HT-29 (cell line): ENCODE results near the gene BFSP1. TPM values are rescaled to one million over a fixed set of nuclear protein-coding genes. Genes with fewer than 3 reads are reported as not detected.

Experiments
- DNase-seq: peaks from one replicate; pipeline ENCODE4 v3.0.0-alpha.2; 2015; ENCODE audit warnings: low spot score
- total RNA-seq: library from RNA; depleted of rRNA; stranded (reverse); fragments of >200 nt; shearing (Covaris generic); gene quantifications from 2 replicates; pipeline ENCODE4 v1.2.3, GENCODE V29; 2014; rRNA removed

Gene BFSP1
- total RNA-seq, 1 experiment from 2014 or later, result 0.81 TPM

DNA sequence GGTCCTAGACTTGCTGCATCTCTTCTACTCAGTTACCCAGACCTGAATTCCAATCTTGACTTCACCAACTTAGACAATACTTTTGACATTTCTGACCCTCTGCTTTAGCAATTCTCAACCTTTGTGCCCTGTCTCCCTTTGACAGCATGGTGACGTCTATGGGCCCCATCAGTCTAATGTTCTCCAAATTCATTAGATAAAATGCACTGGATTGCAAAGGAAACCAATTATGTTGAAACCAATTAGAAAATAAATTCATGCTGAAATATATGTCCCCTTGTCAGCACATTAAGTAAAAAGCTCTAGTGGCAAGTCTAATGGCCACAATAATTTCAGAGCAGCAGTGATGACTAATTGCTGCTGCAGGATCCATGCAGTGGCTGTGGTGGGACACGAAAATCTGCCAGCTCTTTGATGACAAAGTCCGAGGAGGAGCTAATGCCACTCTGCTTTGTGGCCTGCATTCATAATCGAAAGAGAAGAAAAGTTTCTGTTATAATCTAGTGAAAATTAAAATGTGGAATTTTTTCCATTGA lies 64.0 kb downstream of the BFSP1 start:
- DNase-seq, result no peak

DNA sequence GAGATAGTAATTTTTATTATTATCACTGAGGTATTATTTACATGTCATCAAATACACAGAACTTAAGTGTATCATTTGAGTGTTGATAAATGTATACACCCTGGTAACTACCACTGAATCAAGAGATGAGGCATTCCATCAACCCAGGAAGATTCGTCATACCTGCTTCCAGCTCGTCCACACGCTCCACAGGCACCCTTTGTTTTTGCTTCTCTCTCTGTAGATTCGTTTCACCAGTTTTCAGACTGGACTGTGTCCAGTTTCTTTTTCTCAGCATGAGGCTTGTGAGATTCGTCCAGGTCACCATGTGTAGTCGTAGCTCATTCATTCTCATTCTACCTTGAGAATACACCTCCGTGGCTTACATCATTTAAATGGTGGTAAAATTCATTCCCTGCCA lies 64.5 kb downstream of the BFSP1 start:
- no peak for DNase-seq

DNA sequence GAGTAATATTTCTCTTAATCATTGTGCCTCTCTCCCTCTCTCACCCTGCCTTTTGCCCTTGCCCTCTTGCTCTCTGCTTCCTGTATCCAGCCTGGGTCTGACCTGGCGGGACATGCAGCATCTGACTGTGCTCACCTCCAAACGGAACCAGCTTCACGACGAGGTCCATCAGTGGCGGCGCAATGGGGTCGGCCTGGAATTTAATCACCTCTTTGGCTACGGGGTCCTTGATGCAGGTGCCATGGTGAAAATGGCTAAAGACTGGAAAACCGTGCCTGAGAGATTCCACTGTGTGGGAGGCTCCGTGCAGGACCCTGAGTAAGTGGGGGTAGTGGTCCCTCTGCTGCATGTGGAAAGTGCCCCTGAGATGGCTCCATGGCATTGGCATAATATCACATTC lies 65.9 kb downstream of the BFSP1 start:
- DNase-seq, result no peak

DNA sequence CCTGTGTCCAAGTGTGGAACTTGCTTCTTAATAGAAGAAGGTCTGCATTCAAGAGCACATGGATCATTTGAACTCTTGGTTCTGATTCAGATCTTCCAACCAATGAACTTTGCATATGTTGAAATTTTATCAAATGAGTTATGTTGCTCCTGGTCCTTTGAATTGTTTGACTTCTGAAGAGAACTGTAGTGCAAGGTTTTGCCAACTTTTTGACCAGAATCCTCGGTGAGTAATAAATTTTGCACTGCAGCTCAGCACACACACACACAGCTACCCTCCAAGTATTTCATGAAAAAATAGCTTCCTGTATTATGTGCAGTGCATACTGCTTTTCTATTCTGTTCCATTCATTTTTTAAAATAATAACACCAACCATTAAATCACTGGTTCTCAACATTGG lies 67.5 kb downstream of the BFSP1 start:
- no peak for DNase-seq

DNA sequence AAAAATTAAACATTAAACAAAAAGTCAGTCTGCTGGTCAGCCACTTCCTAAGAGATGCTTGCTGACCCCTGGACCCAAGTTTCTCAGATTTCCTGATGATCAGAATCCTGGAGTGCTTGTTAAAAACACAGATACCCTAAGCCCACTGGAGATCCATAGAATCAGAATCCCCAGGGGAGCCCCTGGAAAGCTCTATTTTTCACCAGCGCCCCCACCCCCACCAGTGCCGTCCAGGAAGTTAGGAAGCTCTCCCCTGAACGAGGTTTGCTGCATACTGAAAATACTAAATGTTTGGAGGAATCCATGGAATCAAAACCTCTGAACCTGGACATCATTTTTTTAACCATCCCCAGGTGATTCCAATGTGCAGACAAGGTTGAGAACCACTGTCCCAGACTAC lies 69.2 kb downstream of the BFSP1 start:
- no peak for DNase-seq

DNA sequence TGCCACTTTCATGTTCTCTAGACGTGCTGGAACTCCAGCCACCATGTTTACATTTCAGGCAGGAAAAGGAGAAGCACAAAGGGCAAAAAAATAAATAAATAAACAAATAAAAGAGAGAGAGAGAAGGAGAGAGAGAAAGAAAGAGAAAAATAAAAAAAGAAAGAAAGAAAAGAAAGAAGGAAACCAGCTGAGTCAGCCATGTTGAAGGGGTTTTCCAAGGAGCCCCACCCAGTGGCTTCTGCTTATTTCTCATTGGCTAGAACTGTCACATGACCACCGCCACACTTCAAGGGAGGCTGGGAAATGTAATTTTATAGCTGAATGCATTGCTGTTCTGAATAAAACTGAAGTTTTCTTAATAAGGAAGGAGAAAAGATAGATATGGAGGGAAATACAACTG lies 71.1 kb downstream of the BFSP1 start:
- DNase-seq, result no peak

DNA sequence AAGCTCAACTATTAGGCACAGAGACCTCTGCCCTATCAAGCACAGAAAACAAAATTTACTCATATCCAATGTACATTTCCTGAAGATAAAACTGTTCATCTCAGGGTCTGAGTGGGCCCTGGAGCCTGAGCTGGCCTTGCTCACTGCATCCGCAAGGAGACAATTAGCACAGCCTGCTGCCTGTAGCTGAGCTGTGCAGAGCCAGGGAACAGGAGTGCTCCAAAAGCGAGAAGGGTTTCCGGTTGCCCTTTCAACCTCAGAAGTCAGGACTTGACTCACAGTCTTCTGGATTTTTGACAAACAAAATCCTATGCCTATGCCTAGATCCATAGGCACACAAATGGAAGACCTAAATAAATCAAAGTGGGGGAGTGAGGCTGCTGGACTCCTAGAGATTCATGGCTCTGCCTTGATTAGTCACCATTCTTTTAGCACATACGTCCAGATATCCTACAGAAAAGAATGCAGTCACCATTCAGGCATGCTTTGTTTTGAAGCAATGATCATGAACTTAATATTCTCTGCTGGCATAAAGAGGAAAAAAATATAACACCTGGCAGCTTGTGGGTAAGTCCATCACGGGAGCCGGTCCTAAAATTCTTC lies 73.5 kb downstream of the BFSP1 start:
- no peak for DNase-seq

DNA sequence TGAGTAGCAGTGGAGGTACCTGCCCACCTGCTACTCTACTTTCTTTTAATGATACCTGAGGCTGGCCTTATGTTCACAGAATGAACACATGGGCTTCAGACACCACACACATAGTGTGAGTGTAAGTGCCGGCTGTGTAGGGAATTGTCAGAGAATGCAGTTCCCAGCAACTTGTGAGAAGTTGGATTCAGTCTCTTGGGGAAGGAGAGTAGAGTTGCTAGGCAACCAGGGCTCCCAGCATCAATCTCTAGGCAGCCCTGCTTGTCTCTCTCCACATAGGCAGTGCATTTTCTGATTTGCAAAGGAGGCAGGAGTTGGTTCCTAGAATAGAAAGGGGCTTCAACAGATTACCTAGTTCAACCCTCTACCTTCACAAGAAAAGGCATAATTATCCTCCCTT lies 74.1 kb downstream of the BFSP1 start:
- no peak for DNase-seq

DNA sequence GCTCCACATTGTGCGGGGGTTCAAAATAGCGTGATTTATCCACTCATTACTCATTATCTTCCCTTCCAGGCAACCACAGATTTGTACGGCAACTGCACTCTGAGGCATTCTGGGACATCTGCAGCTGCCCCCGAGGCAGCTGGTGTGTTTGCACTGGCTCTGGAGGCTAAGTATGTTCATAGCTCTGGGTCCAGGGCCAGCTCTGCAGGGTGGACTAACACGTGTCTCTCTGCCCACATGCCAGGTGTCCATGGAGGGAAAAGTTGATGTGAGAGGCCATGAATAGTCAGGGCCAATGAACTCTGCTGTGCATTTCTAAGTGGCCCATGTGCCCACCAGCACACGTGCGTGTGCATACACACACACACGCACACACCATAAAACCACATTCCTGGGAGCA lies 74.9 kb downstream of the BFSP1 start:
- no peak for DNase-seq

DNA sequence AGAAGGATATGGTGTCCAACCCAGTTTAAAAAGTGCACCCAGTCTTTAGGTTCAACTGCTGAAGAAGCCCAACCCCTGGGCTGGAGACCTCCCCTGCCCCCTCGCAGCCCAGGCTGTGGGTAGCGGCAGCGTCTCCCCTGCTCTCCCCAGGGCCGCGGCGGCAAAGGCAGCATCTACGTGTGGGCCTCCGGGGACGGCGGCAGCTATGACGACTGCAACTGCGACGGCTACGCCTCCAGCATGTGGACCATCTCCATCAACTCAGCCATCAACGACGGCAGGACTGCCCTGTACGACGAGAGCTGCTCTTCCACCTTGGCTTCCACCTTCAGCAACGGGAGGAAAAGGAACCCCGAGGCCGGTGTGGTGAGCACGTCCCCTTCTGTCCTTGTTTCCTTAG lies 77.6 kb downstream of the BFSP1 start:
- DNase-seq, result no peak

DNA sequence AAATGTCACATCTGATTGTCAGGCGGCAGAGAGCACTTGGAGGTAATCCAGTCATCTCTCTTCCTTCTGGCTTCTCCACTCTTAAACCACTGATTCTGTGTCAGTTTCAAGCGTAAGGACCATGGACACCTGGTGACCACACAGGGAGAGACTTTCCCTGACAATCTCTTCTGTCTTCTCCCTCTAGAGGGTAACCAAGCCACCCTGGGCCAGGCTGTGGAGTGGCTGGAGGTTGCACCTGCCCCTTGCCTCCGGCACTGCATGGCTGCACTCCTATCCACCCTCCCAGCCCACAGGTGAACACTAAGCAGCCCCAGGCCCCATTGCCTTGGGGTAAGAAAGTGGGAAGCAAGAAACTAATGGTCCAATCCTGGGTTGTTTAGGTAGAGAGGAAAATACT lies 78.7 kb downstream of the BFSP1 start:
- no peak for DNase-seq

DNA sequence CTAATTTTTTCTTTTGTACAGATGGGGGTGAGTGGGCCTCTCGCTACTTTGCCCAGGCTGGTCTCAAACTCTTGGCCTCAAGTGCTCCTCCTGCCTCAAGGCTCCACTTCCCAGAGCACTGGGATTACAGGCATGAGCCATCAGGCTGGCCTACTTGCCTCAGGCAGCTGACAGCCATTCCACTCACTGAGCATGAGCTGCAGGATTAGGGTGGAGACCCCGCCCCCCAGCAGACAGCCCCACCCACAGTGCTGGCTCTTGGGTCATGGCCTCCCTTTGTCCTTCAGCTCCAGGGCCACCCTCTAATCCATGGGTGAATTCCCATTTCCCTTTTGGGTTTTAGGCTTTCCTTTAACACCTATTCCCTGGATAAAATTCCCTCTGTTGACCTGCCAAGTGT lies 82.1 kb downstream of the BFSP1 start:
- DNase-seq, result no peak

DNA sequence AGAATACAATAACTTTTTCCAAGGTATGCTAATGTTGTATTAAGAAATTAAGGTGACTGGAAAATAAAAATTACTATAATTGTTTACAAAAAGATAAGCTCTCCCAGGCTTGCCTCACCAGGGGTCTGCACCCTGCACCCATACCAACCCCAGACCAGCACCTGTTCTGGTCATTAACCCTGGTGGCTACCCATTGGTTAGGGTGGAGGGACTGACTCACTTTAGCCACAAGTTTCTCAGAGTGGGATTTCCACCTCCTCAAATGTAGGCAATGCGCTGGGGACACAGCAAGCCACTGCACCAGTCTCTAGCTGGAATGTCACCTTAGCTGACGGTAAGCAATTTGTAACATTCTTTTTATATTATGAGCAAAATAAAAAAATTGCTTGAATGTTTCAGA lies 83.1 kb downstream of the BFSP1 start:
- no peak for DNase-seq

DNA sequence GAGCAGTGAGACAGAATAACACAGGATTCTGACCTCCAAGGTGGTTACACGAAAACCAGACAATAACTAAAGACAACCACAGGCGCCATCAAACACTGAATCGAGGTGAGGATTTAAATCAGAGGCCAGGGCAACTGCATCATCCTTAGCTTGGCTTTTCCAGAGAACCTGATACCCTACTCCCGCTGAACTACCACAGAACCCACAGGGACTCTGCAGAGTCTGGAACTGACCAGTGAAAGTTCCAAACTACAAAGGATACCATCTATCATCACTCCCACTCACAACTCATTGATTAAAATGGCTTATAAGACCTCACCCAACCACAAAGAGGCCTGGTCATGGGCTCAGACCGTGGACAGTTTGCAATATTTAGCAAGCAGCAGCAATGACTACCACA lies 85.0 kb downstream of the BFSP1 start:
- no peak for DNase-seq

DNA sequence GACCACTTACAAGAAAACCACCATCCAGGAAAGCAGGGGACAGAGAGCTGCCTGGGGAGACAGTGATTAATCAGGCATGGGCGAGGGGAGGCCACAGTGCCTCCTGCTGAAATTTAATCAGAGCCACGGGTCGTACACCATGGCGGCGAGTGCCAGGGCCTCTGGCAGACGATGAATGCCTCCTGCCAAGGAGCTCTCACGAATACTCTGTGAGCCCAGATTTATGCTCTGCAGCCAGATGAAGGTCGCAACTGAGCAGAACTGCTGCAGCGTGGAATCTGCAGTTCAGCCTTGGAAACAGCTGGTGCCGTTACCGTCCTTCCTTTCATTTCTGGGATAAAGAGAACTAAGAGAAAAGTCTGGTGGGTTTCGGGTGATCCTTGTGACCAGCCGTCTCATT lies 85.6 kb downstream of the BFSP1 start:
- DNase-seq, result no peak

DNA sequence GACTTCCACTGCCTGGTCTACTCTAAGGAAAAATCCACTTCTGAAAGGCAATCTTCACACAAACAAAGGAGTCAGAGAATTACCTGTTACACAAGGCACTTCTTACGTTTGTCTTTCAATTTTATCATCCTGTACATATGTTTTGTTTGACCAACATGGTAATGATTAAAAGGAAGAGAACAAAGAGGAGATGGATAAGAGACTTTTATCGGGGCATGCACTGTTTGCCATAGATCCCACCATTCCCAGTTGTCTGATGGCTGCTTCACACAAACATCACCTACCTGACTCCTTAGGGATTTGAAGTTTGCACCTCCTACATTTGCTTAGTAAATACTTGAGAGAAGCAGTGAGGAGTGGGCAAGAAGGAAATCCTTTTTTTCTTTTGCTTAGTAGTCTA lies 87.1 kb downstream of the BFSP1 start:
- no peak for DNase-seq

Other genes starting within 250 kb of the BFSP1 start
- gene DSTN, start 38.7 kb upstream of the BFSP1 start, total RNA-seq, result 91.7 and 98.4 TPM in 2 replicates
- gene RRBP1, start 150.9 kb upstream of the BFSP1 start, total RNA-seq, result 93.6 and 101 TPM in 2 replicates
- gene BANF2, start 168.6 kb upstream of the BFSP1 start, total RNA-seq, result not detected in 2 replicates